Fibroblast of upper back skin (primary cell): ENCODE measurements around the gene SLC25A22.

Source experiments
- DNase-seq: peaks from one replicate; pipeline ENCODE4 v3.0.0-alpha.2; 2013

The SLC25A22 gene

DNA sequence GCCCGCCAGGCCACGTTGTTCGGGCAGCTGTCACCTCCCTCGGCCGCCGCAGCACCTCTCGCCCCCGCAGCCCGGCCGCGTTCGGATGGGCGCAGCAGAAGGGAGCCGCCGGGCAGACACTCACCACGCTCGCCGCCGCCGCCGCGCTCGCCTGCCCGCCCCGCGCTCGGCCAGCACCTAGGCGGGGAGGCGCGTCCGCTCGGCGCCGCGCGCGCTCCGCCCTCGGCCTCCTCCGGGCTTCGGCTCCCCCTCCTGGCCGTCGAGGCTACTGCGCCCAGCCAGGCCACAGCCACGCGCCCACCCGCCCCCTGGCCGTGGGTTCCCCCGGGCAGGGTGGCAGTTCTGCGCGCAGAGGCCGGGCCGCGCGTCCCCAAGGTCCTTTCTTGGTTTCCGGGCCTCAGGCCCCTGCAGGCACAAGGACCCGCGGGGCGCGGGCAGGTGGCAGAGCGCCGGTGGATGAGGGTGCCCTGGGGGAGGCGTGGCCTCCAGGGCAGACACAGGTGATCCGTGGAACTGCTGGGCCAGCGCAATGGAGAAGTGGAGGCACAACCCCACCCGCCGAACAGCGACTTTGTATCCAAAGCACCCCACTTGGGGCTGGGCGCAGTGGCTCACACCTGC lies at the start of gene SLC25A22:
SLC25A22 (minus strand) TSS at position 189 of the 621 bp plus-strand sequence. CDS start 3,275 bp downstream, outside the sequence.
- peak; percentile 69 for DNase-seq

GRCh38 chr11:847876-848275 lies 49.8 kb upstream of the SLC25A22 start:
- DNase-seq = no peak

- DNase-seq = no peak
Observed at GRCh38 chr11:846496-847098, 48.5 kb upstream of the SLC25A22 start.

- peak; percentile 64 for DNase-seq
Observed at GRCh38 chr11:845872-846495, 47.9 kb upstream of the SLC25A22 start.

- DNase-seq = peak; percentile 92
Observed at GRCh38 chr11:844693-845644, 46.9 kb upstream of the SLC25A22 start.

GRCh38 chr11:843818-844692 lies 46.0 kb upstream of the SLC25A22 start:
- DNase-seq = peak; percentile 97

- DNase-seq = no peak
Observed at GRCh38 chr11:843086-843734, 45.1 kb upstream of the SLC25A22 start.

GRCh38 chr11:842370-843002 lies 44.4 kb upstream of the SLC25A22 start, which contains the start of the genes POLR2L and TSPAN4:
POLR2L (minus strand) TSS chr11:842529; CDS start chr11:842508, 21 bp downstream.
TSPAN4 (plus strand) TSS chr11:842852; CDS start chr11:850305, 7,453 bp downstream.
- DNase-seq = peak; percentile 86

DNA sequence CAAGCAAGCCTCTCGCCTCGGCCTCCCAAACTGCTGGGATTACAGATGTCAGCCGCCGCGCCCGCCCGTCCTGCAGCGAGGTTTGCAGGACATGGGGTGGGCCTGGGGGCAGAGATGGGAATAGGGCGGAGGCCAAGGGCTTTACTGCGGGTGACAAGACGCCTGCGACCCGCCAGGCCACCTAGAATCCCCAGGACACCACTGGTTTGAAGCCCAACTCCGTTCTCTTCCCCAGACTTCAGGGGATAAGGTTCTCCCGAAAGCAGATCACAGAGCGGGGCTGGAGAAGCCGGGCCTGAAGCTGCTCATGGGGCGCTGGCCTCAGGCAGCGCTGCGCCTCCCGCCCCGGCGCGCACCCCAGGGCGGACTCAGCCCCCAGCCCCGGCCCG lies 43.9 kb upstream of the SLC25A22 start:
- DNase-seq = no peak

- DNase-seq = no peak
Observed at GRCh38 chr11:839875-840617, 42.0 kb upstream of the SLC25A22 start.

DNA sequence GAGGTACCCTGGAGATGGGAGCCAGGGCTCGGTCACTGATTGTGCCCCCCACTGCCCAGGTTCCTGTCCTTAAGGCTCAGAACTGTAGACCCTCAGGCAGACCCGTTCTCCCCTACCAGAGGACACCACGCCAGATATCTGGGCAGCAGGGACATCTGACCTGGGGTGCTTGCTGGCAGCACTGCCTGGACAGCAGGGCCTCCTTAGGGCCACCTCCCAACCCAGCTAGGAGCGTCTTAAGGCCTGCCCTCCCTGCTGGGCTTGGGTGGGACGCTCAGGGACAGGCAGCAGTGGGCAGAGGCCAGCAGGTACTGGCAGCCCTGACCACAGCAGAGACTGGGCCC lies 41.2 kb upstream of the SLC25A22 start:
- no peak for DNase-seq

DNA sequence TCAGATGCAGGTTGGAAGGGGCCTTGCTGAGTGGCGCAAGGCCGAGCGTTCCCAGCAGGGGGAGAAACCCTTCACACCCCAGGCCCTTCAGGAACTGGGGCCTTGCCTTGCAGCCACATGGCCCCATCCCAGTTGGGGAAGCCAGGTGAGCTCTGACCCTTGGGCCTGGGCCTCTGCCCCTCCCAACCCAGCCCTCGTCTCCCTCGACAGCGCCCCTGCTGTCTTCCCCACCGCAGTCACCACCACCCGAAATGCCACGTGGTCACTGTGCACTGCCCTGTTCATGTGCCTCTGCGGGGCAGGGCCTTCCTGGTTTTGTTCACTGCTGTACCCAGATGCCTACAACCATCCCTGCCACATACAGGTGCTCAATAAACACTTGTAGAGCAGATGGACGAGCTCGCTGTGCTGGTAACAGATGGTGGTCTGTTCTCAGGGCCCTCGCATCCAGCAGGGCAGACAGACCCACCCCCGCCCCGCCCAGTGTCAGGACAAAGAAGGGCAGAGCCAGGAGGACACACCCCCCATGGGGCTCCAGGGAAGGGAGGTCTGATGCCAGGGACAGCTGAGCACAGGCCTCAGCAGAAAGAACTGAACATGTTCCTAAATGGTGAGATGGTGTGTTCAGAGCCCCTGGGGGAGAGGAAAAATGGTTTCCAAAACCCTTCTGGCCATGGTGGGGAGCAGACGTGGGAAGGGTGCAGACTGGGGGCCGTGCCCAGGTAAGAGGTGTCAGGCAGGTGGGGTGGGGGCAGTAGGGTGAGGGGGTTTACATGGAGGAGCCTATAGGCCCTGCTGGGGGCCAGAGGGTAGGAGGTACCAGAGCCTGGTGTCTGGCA lies 40.6 kb upstream of the SLC25A22 start:
- DNase-seq = peak; percentile 22

DNA sequence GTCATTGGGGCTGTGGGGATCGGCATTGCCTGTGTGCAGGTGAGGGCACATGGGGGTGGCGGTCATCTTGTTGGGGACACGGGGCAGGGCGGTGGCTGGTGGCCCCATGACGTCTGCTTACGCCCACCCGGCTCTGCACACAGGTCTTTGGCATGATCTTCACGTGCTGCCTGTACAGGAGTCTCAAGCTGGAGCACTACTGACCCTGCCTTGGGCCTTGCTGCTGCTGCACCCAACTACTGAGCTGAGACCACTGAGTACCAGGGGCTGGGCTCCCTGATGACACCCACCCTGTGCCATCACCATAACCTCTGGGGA lies 39.9 kb upstream of the SLC25A22 start:
- no peak for DNase-seq

DNA sequence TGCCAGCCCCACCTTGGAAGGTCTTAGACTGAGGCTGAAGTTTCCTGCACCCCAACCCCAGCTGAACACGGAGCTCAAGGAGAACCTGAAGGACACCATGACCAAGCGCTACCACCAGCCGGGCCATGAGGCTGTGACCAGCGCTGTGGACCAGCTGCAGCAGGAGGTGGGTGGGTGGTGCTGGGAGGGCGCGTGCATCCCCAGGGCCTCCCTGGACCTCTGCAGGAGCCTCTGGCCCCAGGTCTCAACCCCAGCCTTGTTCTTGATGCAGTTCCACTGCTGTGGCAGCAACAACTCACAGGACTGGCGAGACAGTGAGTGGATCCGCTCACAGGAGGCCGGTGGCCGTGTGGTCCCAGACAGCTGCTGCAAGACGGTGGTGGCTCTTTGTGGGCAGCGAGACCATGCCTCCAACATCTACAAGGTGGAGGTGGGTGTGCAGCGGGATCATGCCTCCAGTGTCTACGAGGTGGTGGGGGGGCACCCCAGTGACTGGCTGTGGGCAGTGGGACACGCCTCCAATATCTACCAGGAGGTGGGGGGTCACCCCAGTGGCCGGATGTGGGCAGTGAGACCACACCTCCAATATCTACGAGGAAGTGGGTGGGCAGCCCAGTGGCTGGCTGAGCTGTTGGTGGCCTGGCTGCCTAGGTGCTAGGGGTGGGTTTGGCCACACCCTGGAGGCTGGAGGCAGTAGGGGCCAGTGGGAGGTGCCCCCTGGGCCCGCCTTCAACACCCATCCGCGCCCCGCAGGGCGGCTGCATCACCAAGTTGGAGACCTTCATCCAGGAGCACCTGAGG lies 39.3 kb upstream of the SLC25A22 start:
- DNase-seq = no peak

GRCh38 chr11:836700-837099 lies 38.6 kb upstream of the SLC25A22 start:
- DNase-seq = no peak

DNA sequence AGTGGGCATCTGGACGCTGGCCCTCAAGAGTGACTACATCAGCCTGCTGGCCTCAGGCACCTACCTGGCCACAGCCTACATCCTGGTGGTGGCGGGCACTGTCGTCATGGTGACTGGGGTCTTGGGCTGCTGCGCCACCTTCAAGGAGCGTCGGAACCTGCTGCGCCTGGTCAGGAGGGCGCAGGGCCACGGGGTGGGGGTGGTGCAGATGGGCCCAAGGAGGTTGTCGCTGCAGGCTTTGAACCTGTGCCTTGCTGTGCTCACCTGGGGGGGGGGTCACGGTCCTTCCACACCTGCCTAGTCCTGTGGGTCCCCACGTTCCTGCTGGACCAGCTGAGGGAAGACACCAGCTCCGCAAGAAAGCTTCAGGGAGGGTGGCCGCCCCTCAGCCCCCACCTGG lies 38.2 kb upstream of the SLC25A22 start:
- no peak for DNase-seq

- DNase-seq = peak; percentile 36
Observed at GRCh38 chr11:834371-835316, 36.6 kb upstream of the SLC25A22 start.
